ENCODE measurements around the gene CERS6. TPM values are rescaled to one million over a fixed set of nuclear protein-coding genes. Genes with fewer than 3 reads are reported as not detected.

CERS6 gene
- total RNA-seq, 1 donor from 2014 or later, result 10.9 TPM

- no peak overlapping the region for H3K4me3 ChIP-seq
- no peak for DNase-seq (ENCODE audit: low spot score in 2 of 2)
- H3K27ac ChIP-seq, result no peak overlapping the region
- H3K36me3 ChIP-seq, result no peaks in the 10 kb centered on the region
- TF ChIP-seq, protein P1, sequence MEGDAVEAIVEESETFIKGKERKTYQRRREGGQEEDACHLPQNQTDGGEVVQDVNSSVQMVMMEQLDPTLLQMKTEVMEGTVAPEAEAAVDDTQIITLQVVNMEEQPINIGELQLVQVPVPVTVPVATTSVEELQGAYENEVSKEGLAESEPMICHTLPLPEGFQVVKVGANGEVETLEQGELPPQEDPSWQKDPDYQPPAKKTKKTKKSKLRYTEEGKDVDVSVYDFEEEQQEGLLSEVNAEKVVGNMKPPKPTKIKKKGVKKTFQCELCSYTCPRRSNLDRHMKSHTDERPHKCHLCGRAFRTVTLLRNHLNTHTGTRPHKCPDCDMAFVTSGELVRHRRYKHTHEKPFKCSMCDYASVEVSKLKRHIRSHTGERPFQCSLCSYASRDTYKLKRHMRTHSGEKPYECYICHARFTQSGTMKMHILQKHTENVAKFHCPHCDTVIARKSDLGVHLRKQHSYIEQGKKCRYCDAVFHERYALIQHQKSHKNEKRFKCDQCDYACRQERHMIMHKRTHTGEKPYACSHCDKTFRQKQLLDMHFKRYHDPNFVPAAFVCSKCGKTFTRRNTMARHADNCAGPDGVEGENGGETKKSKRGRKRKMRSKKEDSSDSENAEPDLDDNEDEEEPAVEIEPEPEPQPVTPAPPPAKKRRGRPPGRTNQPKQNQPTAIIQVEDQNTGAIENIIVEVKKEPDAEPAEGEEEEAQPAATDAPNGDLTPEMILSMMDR (IDR thresholded peaks at IDR 0.05), result no peak
- H3K27me3 ChIP-seq, result no peaks in the 10 kb centered on the region
- intact Hi-C loops (cut with DNase I), result no loop called here
- no peaks in the 10 kb centered on the region for H3K9me3 ChIP-seq
- H3K4me1 ChIP-seq, result no peaks in the 10 kb centered on the region
Observed at GRCh38 chr2:168587307-168587706, 131.2 kb downstream of the CERS6 start.

DNA sequence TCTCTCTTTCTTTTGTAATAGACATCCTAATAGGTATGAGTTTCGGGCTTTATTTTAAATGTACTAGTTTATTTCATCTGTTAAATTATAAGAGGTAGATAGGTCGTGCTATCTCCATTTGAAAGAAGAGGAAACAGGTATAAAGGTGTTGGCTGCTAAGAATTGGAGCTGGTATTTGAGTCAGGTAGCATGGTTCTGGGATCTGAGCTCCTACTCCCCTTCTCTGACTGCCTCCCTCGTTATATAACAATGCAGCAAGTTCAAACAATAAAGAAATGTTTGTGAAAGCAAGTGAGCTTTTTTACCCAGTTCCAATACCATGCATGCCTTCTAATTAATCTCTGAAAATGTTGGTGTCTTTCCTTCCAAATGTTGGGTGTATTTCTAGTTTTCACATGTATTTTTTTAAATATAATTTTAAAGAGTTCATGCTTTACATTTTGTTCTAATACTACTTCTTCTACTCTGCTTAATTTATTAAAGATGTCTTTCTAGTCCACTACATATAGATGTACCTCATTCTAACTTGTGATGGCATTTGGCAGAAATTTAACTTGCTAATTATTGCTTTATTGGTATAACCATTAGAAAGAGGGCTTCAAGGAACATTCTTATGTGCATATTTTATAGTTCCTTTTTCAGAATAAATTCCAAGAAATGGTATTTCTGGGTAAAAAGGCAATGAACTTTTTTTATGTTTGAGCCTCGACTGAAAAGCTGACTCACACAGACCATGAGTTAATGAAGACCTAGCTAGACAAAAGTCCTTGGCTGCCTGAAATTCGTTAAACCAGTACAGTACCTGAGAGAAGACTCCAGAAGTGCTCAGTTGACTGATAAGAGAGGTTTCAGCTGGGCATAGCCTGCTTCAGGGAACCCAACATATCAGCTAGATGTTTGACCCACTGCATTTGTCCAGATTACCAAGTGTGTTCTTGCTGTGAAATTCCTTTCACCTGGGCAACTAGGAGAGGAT lies 133.5 kb downstream of the CERS6 start:
- no peak for DNase-seq (ENCODE audit: low spot score in 2 of 2)
- intact Hi-C loops (cut with DNase I), result no loop called here
- H3K27ac ChIP-seq, result no peak overlapping the region
- H3K36me3 ChIP-seq, result no peaks in the 10 kb centered on the region
- H3K27me3 ChIP-seq, result no peaks in the 10 kb centered on the region
- H3K4me1 ChIP-seq, result no peaks in the 10 kb centered on the region
- H3K4me3 ChIP-seq, result no peak overlapping the region
- TF ChIP-seq, protein P1 (IDR thresholded peaks at IDR 0.05), result no peak
- no peaks in the 10 kb centered on the region for H3K9me3 ChIP-seq

- Histone ChIP-seq H3K4me1 (no peaks in the 10 kb centered on the region), H3K4me3 (no peak overlapping the region), H3K9me3 (no peaks in the 10 kb centered on the region), H3K27me3 (no peaks in the 10 kb centered on the region), H3K36me3 (no peaks in the 10 kb centered on the region), H3K27ac (no peak overlapping the region)
- TF ChIP-seq, protein P1 (IDR thresholded peaks at IDR 0.05), result no peak
- no peak for DNase-seq (ENCODE audit: low spot score in 2 of 2)
- intact Hi-C loops (cut with DNase I), result no loop called here
Observed at GRCh38 chr2:168592181-168592831, 136.2 kb downstream of the CERS6 start.

DNA sequence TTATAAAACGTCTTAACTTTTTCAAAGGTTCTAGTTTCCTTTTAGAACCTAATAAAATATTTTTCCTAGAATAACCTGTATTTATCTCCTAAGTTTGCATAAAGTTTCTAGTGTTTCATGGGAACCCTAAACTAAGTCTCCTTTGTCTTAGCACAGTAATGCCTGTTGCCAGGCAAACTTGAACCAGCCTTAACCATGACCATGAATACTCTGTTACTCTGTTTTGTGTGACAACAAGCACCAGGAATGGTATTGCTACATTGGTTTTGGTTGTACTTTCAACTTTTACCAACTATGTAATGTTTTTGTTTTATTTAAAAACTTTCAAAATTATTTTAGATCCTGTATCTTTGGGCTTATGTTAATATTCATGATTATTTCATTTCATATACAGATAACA lies 137.6 kb downstream of the CERS6 start:
- no peaks in the 10 kb centered on the region for H3K27me3 ChIP-seq
- no peak overlapping the region for H3K27ac ChIP-seq
- TF ChIP-seq, protein P1 (IDR thresholded peaks at IDR 0.05), result no peak
- H3K9me3 ChIP-seq, result no peaks in the 10 kb centered on the region
- no peaks in the 10 kb centered on the region for H3K36me3 ChIP-seq
- no peak overlapping the region for H3K4me3 ChIP-seq
- DNase-seq (ENCODE audit: low spot score in 2 of 2), result no peak
- intact Hi-C loops (cut with DNase I), result no loop called here
- H3K4me1 ChIP-seq, result no peaks in the 10 kb centered on the region

- Histone ChIP-seq H3K9me3 (no peaks in the 10 kb centered on the region), H3K36me3 (no peaks in the 10 kb centered on the region), H3K4me3 (no peak overlapping the region), H3K27me3 (no peaks in the 10 kb centered on the region), H3K4me1 (no peaks in the 10 kb centered on the region), H3K27ac (no peak overlapping the region)
- intact Hi-C loops (cut with DNase I), result no loop called here
- DNase-seq (ENCODE audit: low spot score in 2 of 2), result no peak
- TF ChIP-seq, protein P1 (IDR thresholded peaks at IDR 0.05), result no peak
Observed at GRCh38 chr2:168594778-168595177, 138.7 kb downstream of the CERS6 start.
